Measurements from ENCODE around the gene DLG2.

Gene DLG2

DNA sequence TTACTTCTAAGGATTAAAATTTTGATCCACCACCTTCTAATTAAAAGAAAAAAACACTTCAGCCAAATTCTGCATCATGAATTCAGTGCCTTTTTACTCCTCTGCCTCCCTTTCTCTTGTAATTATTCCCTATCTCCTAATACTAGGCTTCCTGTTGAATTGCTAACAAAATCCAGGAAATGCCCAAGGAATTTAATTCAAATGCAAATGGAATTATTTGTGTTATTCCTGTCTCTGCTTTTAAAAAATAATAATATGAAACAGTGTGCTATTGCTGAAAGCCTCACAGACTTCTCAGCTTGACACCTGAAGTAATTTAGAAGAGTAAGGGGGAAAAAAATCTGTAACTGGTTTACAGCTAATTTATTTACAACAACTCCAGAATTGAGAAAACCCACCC, 85.5 kb downstream of the DLG2 start:
- no peak for FAIRE-seq

DNA sequence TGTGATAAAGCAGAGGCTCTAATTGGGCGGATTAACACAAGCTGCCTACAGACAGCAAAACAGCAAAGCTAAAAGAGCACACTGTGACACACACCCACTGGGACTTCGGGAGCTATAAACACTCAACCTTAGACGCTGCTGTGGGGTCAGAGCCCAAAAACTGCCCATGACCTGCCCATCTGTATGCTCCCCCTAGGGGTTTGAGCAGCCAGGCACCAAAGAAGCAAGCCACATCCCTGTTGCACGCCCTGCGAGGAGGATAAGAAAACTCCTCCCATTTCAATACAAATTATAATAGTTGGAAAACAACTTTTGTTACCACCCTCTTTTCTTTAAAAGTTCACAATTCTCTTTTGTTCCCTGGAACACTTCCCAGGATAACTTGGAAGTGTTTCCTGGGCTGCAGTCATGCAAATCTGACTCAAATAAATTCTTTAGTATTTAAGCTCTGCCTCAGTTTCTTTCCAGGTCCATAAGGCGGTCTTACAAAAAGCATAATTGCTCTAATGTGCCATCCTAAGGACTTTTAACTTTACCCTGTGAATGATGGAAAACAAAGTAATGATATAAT, 86.4 kb downstream of the DLG2 start:
- no peak for FAIRE-seq

DNA sequence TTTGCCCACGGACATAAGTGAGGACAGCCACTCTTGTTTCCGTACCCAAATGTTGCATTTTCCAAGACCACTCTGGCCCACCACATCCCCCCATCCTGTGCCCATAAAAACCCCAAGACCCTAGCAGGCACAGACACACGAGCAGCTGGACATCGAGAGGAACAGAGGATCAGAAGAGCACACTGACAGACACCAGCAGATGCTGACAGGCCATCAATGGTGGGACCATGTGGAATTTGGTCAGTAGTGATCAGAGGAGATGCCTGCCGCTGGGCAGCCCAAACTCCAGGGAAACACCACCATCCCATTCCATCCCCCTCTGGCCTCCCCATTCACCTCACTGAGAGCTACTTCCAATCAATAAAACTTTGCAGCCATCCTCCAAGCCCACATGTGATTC, 87.0 kb downstream of the DLG2 start:
- FAIRE-seq: no peak

DNA sequence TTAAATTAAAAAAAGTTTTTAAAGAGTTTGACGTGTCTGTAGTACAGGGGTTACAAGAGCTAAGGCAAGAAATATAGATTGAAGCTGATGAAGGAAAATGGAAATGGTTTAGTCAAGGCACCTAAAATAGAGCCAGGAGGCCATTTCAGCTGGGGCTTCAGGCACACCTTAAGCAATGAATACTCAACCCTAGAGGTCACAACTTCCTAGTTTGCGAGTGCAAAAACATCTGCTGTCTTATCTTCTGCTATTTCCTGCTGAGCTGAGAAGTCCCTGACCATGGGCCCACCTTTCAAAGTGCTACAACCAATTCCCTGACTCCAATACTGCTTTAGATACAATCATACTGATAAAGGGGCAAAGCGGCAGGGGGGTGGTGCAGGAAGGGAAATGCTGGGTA, 87.4 kb downstream of the DLG2 start:
- FAIRE-seq: no peak

DNA sequence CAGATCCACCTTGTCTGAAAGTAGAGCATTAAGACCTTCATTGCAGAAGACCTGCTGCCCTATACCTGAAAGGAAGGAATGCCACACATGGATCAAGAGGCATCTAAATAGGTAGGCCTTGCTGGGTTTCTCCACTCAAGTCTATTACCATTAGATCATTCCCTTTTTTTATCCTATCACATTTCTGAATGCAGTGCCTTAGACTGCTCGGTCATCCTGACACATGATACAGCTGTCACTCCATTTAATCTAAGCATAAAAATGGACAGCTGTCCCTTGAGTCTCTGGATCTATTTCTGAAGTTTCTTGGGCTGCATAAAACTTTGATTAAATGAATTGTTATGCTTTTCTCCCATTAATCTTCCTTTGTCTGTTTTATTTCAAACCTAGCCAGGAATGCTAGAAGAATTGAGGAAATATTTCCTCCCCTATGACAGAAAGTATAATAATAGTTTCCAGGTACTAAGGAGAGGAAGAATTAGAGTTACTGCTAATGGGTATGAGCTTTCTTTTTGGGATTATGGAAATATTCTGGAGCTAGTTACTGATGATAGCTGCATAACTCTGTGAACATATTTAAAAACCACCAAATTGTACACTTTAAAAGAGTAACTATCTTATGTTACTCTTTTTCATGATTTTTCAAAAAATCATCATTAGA, 88.0 kb downstream of the DLG2 start:
- FAIRE-seq: no peak

DNA sequence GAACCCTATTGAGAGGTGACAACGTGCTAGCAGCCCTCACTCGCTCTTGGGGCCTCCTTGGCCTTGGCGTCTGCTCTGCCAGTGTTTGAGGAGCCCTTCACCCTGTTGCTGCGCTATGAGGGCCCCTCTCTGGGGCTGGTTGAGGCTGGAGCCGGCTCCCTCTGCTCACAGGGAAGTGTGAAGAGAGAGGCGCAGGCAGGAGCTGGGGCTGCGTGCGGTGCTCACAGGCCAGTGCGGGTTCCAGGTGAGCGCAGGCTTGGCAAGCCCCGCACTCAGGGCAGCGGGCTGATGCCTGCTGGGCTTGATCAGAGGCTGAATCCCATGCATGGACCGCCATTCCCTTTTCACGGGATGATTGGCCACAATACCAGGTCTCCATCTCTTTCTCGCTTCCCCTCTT, 90.7 kb downstream of the DLG2 start:
- no peak for FAIRE-seq

DNA sequence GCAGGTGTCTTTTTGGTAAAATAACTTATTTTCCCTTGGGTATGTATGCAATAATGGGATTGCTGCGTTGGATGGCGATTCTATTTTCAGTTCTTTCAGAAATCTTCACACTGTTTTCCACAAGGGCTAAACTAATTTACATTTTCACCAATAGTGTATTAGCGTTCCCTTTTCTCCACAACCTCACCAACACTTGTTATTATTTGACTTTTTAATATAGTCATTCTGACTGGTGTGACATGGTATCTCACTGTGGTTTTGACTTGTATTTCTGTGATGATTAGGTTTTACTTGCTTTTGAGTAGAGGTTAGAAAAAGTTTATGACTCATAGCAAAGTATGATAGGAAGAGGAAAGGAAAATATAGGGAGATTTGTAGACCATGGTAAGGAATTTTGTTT, 92.3 kb downstream of the DLG2 start:
- FAIRE-seq: no peak

DNA sequence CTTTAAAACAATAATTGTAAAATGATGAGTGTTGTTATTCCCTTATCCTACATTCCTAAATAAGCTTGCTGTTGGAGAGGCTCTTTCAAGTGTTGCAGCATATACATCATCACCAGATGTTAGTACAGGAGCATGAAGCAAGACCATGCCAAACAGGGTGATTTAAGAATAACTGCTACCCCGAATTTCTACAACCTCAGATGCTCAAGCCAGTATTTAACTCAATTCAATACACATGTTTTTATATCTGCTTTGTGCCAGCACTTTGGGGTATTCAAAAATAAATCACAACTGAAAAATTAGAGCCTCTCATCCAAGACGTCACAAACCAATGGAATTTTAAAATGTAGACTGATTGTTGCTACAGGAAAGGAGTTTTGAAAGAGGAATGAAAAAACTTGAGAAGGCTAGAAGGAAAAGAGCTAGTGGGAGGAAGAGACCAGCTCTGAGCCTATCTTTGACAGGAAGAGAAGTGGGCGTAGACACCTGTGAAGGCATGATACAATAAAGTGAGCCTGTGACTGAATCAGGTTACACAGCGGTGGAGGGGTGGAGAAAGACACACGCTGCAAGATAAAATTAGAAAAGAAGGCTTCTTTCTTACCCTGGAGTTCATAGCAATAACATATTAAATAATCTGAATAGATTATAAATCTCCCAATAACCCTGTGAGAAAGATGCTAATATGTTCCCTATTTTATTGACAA, 95.8 kb downstream of the DLG2 start:
- no peak for FAIRE-seq

DNA sequence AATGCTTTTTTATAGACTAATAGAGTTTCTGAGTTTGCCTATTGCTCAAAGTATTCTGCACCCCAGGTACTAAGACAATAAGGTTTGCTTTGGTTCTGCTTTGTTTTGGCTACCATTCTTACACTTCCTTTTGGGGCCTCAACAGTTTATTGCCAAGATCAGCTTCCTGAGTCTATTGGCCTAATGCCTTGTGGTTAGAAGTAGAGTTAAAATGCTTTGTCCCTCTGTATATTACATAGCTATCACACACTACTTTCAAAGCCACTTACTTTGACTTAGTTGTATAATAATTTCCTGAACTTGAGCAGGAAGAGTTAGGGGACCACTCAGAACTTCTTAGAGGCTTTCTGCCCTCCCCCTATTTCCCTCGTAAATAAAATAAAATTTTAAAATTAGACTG, 96.5 kb downstream of the DLG2 start:
- no peak for FAIRE-seq

DNA sequence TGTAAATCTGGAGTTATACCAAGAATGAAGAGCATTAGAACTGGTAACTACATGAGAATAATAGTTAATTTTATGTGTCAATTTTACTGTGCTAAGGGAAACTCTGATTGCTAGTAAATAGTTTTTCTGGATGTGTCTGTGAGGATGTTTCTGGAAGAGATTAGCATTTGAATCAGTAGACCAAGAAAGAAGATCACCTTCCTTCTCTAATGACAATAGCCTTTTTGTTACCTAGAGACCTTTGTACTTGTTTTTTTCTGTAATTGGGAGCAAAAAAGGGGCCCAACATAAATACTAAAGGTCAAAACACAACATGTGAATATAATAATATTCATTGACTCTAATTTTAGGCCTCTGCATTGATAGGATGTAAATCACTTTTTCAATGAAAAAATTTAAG, 100.6 kb downstream of the DLG2 start:
- FAIRE-seq: no peak

DNA sequence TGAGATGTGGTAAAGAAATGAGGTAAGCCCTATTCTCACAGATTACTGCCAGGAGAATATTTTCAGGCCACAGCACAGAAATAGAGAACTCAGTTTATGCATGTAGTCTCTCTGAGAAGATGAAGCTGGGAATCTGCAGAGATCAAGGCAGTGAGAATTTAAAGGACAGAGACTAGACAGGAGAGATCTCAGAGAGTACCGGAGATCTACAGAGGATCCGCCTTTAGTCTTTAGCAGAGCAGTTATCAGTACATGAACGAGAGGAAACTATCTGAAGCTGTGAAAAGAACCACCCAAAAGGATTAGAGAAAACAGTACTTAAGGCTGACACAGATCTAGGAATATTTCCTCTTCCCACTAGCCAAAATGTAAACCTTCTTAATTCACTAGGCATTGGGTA, 101.5 kb downstream of the DLG2 start:
- FAIRE-seq: no peak

DNA sequence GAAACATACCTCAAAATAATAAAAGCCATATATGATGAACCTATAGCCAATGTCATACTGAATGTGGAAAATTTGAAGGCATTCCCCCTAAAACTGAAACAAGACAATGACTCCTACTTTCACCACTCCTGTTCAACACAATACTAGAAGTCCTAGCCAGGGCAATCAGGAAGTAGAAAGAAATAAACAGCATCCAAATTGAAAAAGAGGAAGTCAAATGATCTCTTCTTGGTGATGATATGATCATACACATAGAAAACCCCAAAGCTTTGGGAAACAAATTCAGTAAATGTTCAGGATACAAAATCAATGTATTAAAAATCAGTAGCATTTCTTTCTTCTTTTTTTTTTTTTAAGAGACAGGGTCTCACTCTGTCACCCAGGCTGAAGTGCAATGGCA, 109.9 kb downstream of the DLG2 start:
- FAIRE-seq: no peak

DNA sequence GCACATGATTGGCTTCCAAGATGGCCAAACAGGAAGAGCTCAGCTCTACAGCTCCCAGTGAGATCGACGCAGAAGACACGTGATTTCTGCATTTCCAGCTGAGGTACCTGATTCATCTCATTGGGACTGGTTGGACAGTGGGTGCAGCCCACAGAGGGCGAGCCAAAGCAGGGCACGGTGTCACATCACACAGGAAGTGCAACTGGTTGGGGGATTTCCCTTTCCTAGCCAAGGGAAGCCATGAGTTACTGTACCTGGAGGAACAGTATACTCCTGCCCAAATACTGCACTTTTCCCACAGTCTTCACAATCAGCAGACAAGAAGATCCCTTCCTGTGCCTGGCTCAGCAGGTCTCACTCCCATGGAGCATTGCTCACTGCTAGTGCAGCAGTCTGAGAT, 131.2 kb downstream of the DLG2 start:
- no peak for FAIRE-seq

DNA sequence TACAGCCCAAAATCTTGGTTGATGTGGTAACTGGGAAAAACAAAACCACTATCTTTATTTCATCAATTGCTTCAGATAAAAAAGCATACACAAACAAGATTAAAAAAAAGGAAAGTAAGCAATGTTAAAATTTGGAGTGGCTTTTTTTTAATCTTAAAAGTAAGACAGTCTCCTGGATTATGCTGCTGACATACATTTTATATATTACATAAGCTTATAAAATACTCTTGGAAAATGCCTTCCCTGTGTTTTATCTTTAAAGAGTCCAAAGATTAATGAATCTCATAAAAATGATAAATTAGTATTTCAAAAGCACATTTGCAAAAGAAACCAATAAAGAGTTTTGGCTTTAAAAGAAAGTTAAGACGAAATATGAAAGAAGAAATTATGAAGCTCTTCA, 132.7 kb downstream of the DLG2 start:
- FAIRE-seq: no peak

DNA sequence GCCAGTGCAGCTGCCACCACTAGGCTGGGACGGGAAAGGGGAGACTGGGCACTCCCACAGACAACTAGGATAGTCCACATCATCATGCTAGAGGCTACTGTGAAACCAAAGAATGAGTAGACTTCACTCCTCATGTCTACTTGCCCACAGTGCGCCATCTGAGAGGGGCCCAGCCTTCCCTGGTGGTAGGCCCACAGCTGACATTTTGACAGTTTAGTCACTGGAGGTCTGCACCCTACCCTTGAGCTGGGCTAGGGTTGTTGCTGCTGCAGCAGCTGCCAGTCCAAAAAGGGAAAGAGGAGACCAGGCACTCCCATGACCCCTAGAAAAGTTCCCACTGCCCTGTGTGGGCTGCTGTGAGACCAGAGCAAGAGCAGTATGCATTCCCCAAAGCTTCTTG, 141.2 kb downstream of the DLG2 start:
- FAIRE-seq: no peak

DNA sequence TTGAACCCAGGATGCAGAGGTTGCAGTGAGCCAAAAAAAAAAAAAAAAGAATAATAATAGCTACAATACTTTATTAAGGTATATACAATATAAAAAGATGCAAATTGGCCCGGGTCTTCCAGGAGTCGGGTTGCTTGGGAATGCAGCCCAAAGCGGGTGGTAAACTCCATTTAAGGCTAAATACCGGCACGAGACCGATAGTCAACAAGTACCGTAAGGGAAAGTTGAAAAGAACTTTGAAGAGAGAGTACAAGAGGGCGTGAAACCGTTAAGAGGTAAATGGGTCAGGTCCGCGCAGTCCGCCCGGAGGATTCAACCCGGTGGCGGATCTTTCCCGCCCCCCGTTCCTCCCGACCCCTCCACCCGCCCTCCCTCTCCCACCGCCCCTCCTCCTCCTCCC, 143.3 kb downstream of the DLG2 start:
- FAIRE-seq: no peak

DNA sequence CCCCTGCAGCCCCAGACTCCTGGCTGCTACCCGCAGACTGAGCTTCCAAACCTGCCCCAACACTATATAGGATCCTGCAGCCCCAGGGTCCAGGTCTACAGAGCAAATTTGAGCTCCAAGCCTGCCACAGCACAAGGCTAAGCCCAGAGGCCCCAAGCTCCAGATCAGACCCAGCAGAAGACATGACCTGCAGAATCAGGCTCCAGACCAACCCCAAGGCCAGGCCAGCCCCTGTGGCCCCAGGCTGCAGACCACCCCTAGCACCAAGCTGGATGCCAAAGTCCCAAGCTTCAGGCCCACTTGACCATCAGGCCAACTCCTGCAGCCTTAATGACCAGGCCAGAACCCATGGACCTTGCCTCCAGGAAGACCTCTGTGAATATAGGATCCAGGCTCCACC, 145.3 kb downstream of the DLG2 start:
- no peak for FAIRE-seq

DNA sequence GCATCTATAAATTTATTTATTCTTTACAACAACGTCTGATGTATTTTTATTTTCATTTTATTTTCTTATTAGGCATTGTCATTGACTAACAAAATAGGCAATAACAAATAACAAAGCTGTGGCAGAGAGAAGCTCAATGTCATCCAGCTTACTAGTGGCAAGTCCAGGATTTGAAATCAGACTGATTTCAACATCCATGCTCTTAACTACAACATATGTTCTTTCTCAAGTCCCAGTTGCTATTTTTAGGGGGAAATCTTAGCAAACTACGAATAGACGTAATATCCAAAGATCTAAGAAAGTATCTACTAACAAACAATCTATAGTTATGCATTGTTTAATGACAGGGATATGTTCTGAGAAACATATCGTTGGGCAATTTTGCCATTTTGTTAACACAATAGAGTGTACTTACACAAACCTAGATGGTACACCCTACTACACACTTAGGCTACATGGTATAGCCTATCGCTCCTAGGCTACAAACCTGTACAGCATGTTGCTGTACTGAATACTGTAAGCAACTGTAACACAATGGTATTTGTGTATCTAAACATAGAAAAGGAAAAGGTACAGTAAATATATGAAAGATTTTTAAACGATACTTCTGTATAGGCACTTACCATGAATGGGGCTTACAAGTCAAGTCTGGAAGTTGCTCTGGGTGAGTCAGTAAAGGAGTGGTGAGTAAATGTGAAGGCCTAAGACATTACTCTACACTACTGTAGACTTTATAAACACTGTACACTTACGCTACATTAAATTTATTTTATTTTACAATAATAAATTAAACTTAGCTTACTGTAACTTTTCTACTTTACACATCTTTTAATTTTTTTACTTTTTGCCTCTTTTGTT, 151.3 kb downstream of the DLG2 start:
- no peak for FAIRE-seq

DNA sequence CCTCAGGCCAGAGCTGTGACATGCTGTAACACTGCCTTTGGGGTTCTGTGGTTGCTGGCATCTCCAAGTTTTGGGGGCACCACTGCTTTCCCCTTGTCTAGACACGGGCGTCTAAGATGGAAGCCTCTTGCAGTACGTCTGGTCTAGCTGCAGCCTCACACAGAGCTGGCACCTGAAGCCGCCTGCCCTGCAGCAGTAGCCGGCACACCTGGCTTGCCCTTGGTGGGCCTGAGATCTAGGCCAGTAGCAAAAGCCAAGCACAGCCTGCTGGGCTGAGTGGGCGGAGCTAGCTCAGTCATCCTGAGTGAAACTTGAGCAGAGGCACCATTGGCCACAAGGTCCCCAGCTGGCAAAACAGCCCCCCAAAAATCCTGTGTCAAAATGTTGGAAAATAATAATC, 154.2 kb downstream of the DLG2 start:
- FAIRE-seq: no peak

DNA sequence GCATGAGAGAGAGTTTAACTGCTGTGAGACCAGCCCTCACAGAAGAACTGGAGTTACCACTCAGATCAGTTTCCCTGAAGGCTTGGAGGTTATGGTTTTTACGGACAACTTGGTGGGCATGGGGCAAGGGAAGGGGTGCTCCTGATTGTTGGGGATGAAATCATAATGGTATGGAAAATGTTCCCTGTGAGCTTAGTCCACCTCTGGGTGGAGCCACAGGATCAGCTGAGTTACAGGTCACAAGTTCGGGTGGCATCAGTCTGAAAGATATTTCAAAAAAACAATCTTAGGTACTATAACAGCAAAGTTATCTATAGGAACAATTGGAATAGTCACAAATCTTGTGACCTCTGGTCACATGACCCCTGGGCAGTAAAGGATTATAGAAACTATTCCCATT, 162.9 kb downstream of the DLG2 start:
- no peak for FAIRE-seq

DNA sequence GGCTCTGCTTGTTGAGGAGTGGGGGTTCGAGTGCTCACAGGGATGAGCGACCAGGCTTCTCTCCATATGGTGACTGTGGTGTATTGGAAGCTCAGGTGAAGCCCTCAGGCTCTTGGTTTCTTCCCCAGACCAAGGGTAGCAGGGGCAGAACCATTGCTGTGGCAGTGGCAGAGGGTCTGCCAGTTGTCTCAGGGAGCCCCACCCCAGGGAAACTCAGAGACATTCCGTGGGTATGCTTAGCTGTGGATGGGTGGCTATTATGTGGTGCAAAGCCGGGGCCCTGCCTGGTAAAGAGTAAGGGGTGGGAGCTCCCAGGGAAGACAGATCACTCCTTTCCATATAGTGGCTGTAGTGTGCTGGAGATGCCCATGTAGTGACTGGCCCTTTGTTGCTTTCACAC, 167.8 kb downstream of the DLG2 start:
- no peak for FAIRE-seq

DNA sequence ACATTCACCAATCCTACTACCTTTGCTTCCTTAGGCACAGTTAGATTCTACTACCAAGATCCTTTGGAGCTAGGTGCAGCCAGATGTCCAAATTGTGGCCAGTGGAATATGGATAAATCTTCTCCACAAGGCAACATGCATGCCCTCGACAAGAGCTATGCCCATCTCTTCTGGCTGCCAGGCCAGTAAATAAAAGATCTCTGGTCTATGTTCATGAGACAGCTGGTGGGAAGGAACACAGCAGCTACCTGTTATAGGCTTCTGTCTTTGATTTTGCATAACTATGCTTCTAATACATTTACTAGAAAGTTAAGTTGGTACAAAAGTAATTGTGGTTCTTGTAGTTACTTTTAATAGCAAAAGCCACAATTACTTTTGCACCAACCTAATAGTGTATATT, 182.7 kb downstream of the DLG2 start:
- no peak for FAIRE-seq

DNA sequence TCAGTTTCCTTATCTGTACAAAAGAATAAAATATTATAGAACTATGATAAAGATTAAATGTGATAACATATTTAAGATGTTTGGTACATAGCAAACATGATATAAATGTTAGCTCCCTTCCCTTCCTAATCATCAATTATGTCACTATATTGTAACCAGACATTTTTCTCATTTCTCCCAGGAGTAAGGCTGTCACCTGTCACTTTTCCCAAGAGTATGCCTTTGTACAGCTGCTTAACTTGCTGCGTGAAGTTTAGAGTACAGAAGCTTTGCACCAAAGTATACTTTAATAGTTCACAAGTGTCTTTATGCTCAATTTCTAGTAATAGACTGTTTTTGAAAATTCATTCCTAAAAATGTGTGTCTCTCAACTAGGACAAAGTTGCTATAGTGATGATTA, 186.9 kb downstream of the DLG2 start:
- FAIRE-seq: no peak

DNA sequence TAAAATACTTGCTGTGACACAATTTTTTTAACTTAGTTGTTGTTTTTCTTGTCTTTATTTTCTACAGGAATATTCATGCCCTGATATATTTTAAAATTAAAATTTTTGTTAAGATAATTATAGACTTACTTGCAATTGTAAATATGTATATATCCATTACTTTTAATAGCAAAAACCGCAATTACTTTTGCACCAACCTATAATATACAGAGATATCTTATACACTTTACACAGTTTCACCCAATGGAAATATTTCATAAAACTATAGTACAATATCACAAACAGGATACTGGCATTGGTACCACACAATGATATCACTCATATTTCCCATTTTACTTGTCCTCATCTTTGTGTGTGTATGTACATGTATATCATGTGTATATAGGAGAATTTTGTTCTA, 188.8 kb downstream of the DLG2 start:
- peak; percentile 47 for FAIRE-seq

Data from G401.6 (cell line).